Upper lobe of left lung (tissue), 4 donors: ENCODE results near the gene CTCF.

Experiments
- CTCF ChIP-seq, 6 experiments: fragments of 450-650 bp in 4 of 6; fragments of 200-600 bp in 2 of 6; sonication (generic) in 2 of 6; IDR thresholded peaks; one replicate each; pipeline ENCODE4 v1.5.1; 2016 to 2019; ENCODE audit warnings: antibody characterized with exemption in 6 of 6
- EP300 ChIP-seq, 4 donors: sonication (generic); formaldehyde crosslinking; IDR thresholded peaks; one replicate each; pipeline ENCODE4 v1.5.1; 2017; ENCODE audit warnings: antibody characterized with exemption in 4 of 4, control low read depth in 2 of 4
- POLR2A ChIP-seq, 4 donors: fragments of 450-650 bp; IDR thresholded peaks; one replicate each; pipeline ENCODE4 v1.5.1; 2016 to 2017; ENCODE audit warnings: antibody characterized with exemption in 4 of 4, mild to moderate bottlenecking in 2 of 4
- POLR2AphosphoS5 ChIP-seq, 2 donors: sonication (generic); formaldehyde crosslinking; IDR thresholded peaks; one replicate each; pipeline ENCODE4 v1.5.1; 2017; ENCODE audit warnings: antibody characterized with exemption in 2 of 2

GRCh38 chr16:67675579-67675935 is 113.2 kb downstream of the CTCF start:
- no peak for TF ChIP-seq CTCF (IDR thresholded peaks at IDR 0.05)
- TF ChIP-seq POLR2AphosphoS5 (IDR thresholded peaks at IDR 0.05), result no peak
- TF ChIP-seq POLR2A (IDR thresholded peaks at IDR 0.05), result no peak
- TF ChIP-seq EP300 (IDR thresholded peaks at IDR 0.05), result no peak
